ENCODE measurements around the gene FOXO1. TPM values are rescaled to one million over a fixed set of nuclear protein-coding genes. Genes with fewer than 3 reads are reported as not detected.

Gene FOXO1
- total RNA-seq, 2 experiments from 2014 or later = 29.2 to 42.1 TPM

DNA sequence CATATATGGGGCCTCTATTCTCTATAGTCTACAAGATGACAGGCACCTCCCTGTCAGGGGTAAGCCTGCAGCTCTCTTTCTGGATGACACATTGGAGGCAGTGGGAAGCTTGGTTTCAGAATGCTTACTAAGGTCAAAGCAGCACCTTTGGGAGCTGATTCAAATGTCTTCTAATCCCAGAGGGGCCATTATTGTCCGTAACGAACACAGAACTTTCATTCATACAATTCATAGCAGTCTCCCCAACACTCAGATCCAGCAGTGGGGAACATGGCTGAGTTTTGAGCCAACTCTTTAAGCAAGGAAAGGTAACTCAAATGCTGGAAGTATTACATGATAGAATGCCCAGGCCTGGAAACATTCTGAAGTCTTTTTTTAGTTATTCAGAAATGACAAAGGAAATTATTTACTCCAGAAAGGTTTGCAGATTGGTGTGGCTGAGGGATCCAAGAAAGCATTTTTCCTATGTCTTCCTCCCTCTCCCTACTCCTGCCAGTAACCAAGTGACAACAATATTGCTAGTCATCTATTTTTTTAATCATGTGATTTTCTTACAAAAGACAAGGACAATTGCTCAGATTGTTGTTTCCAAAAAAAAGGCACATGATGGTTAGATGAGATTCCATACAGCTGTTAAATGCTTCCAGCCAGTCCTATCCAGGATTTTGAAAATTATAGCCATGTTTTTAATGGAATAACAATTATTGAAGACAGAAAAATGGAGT lies 118.7 kb downstream of the FOXO1 start:
- H3K4me3 ChIP-seq (ENCODE audit: low read depth, low read length, poor library complexity, severe bottlenecking) = no peak overlapping the region
- no peaks in the 10 kb centered on the region for H3K9me3 ChIP-seq (ENCODE audit: low read length)
- intact Hi-C loops (cut with micrococcal nuclease; ENCODE audit: unreplicated experiment) = no loop called here
- TF ChIP-seq, protein P1, sequence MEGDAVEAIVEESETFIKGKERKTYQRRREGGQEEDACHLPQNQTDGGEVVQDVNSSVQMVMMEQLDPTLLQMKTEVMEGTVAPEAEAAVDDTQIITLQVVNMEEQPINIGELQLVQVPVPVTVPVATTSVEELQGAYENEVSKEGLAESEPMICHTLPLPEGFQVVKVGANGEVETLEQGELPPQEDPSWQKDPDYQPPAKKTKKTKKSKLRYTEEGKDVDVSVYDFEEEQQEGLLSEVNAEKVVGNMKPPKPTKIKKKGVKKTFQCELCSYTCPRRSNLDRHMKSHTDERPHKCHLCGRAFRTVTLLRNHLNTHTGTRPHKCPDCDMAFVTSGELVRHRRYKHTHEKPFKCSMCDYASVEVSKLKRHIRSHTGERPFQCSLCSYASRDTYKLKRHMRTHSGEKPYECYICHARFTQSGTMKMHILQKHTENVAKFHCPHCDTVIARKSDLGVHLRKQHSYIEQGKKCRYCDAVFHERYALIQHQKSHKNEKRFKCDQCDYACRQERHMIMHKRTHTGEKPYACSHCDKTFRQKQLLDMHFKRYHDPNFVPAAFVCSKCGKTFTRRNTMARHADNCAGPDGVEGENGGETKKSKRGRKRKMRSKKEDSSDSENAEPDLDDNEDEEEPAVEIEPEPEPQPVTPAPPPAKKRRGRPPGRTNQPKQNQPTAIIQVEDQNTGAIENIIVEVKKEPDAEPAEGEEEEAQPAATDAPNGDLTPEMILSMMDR (conservative IDR thresholded peaks at IDR 0.05; ENCODE audit: low read length) = no peak
- TF ChIP-seq EZH2phosphoT487 (IDR thresholded peaks at IDR 0.05; ENCODE audit: borderline replicate concordance, low read depth, low read length) = no peak
- ChIA-PET POLR2A (interaction anchor here (0.6 to 1.7 kb wide), 7 partner anchors 9 to 50 kb away, joined by 3 to 10 read pairs (median 3); no protein-coding TSS in a partner anchor), CTCF (ENCODE audit: unreplicated experiment) (interaction anchor here (0.7 kb wide), 1 partner anchor 374 kb away, joined by 3 read pairs; no protein-coding TSS in a partner anchor)
- no peak overlapping the region for H3K4me2 ChIP-seq (ENCODE audit: low read length)
- H3K27ac ChIP-seq (ENCODE audit: low read depth, low read length, poor library complexity, severe bottlenecking) = no peak overlapping the region
- H3K36me3 ChIP-seq (ENCODE audit: insufficient read depth, low read length) = no peaks in the 10 kb centered on the region
- no peaks in the 10 kb centered on the region for H3K9me2 ChIP-seq (ENCODE audit: insufficient read depth, low read length)
- no peaks in the 10 kb centered on the region for H3K79me2 ChIP-seq (ENCODE audit: insufficient read depth, low read depth, low read length)
- no TSS peak for BruUV-seq (replicated peaks)
- peaks cover 36% of the 10 kb centered on the region for H3K4me1 ChIP-seq (ENCODE audit: insufficient read depth, low read length, poor library complexity, severe bottlenecking)
- H4K20me1 ChIP-seq (ENCODE audit: insufficient read depth, low read length) = no peaks in the 10 kb centered on the region
- no peak for DNase-seq (ENCODE audit: low spot score)
- no peak overlapping the region for H2AFZ ChIP-seq (ENCODE audit: low read length)

DNA sequence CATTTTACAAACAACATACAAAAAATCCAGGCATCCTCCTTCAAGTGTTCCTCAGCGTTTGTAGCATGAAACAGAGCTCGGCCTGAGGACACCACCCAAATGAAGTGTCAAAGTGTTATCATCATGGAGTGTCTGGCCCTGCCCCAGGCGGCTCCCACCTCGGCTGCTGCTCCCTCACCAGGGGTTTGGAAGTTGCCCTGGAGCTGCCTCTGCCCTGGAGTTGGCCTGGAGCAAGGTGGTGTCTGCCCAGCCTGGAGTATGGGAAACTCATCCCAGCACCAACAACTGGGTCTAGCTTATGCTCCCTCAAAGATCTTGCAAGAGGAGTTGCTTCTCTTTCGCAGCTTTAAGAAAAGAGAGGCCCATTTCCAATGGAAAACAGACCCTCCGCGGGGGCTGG lies 120.4 kb downstream of the FOXO1 start:
- CTCF ChIA-PET (ENCODE audit: unreplicated experiment) = no interaction called here

More for the DNA sequence above, 120.4 kb downstream of the FOXO1 start:
- no peak overlapping the region for H3K27ac ChIP-seq (ENCODE audit: low read depth, low read length, poor library complexity, severe bottlenecking)
- no peaks in the 10 kb centered on the region for H3K36me3 ChIP-seq (ENCODE audit: insufficient read depth, low read length)
- no peaks in the 10 kb centered on the region for H3K79me2 ChIP-seq (ENCODE audit: insufficient read depth, low read depth, low read length)
- H2AFZ ChIP-seq (ENCODE audit: low read length) = no peak overlapping the region
- peaks cover 21% of the 10 kb centered on the region for H3K4me1 ChIP-seq (ENCODE audit: insufficient read depth, low read length, poor library complexity, severe bottlenecking)
- no peak for DNase-seq (ENCODE audit: low spot score)
- no peaks in the 10 kb centered on the region for H3K9me3 ChIP-seq (ENCODE audit: low read length)
- H3K4me2 ChIP-seq (ENCODE audit: low read length) = no peak overlapping the region
- no peaks in the 10 kb centered on the region for H3K9me2 ChIP-seq (ENCODE audit: insufficient read depth, low read length)
- intact Hi-C loops (cut with micrococcal nuclease; ENCODE audit: unreplicated experiment) = no loop called here
- POLR2A ChIA-PET = interaction anchor here (0.9 kb wide), 1 partner anchor 15 kb away, joined by 3 read pairs; no protein-coding TSS in a partner anchor
- H4K20me1 ChIP-seq (ENCODE audit: insufficient read depth, low read length) = no peaks in the 10 kb centered on the region
- no peak overlapping the region for H3K4me3 ChIP-seq (ENCODE audit: low read depth, low read length, poor library complexity, severe bottlenecking)
- BruUV-seq (replicated peaks) = no TSS peak
- TF ChIP-seq, protein P1 (conservative IDR thresholded peaks at IDR 0.05; ENCODE audit: low read length) = no peak
- no peak for TF ChIP-seq EZH2phosphoT487 (IDR thresholded peaks at IDR 0.05; ENCODE audit: borderline replicate concordance, low read depth, low read length)
